ENCODE results near the gene POU2F3. TPM values are rescaled to one million over a fixed set of nuclear protein-coding genes. Genes with fewer than 3 reads are reported as not detected.

POU2F3 gene
- total RNA-seq, 1 donor from 2014 or later, result 0.98 TPM

Other genes starting within 250 kb of the POU2F3 start
- gene TRIM29, start 102.0 kb upstream of the POU2F3 start, total RNA-seq, result 7.0 to 9.7 TPM (median 7.9 TPM) in 3 replicates
- gene OAF, start 29.1 kb upstream of the POU2F3 start, total RNA-seq, result 32.2 to 35.8 TPM (median 33.8 TPM) in 3 replicates
- 15.3 to 15.7 TPM (median 15.6 TPM) in 3 replicates for gene TLCD5, start 85.2 kb downstream of the POU2F3 start, total RNA-seq
- gene ARHGEF12, start 96.3 kb downstream of the POU2F3 start, total RNA-seq, result 83.0 to 86.0 TPM (median 85.2 TPM) in 3 replicates